H1 (cell line): ENCODE measurements around the gene ITM2B. TPM values are rescaled to one million over a fixed set of nuclear protein-coding genes. Genes with fewer than 3 reads are reported as not detected.

Source experiments
- CREB1 ChIP-seq: IDR thresholded peaks from 2 replicates; pipeline ENCODE4 v1.6.1; 2012; ENCODE audit warnings: inconsistent platforms
- KDM1A ChIP-seq: fragments of 200-600, 300-600 bp; sonication (generic); IDR thresholded peaks from 2 replicates; pipeline ENCODE4 v1.7.1; 2016; ENCODE audit warnings: mild to moderate bottlenecking, low read length, borderline replicate concordance
- POLR2A ChIP-seq, 2 experiments: IDR thresholded peaks; 1 replicate in 1 of 2; 2 replicates in 1 of 2; pipeline ENCODE4 v1.6.1; 2011; ENCODE audit warnings: low read depth in 2 of 2, low read length in 2 of 2, mild to moderate bottlenecking in 2 of 2; ENCODE audit errors: control extremely low read depth in 1 of 2
- RFX5 ChIP-seq: IDR thresholded peaks from 2 replicates; pipeline ENCODE4 v1.6.1; 2011; ENCODE audit warnings: low read depth, low read length, improper control_type of control experiment, borderline replicate concordance
- RXRA ChIP-seq: IDR thresholded peaks from 2 replicates; pipeline ENCODE4 v1.6.1; 2011; ENCODE audit warnings: low read depth, mild to moderate bottlenecking, low read length, moderate library complexity; ENCODE audit not compliant: insufficient read depth
- SP2 ChIP-seq: IDR thresholded peaks from 2 replicates; pipeline ENCODE4 v1.6.1; 2012; ENCODE audit warnings: mild to moderate bottlenecking, low read length, inconsistent platforms
- SP4 ChIP-seq: IDR thresholded peaks from 2 replicates; pipeline ENCODE4 v1.6.1; 2012; ENCODE audit warnings: low read length, inconsistent platforms
- polyA plus RNA-seq, 7 experiments: library from polyadenylated mRNA; depleted of rRNA in 3 of 7; stranded (reverse) in 5 of 7; unstranded in 2 of 7; fragments of >200 nt in 5 of 7; fragments of 200-250 nt in 2 of 7; gene quantifications; 1 replicate in 5 of 7; 2 replicates in 1 of 7; 4 replicates in 1 of 7; pipeline versions ENCODE4 v1.2.1 to v1.2.3, GENCODE V29; 2011 to 2013; ENCODE audit warnings: missing spikeins in 2 of 7, mixed read lengths in 2 of 7
- total RNA-seq: library from RNA; stranded (reverse); fragmentation: NEBNext Ultra II Directional; extraction: Animal tissue kit (Norgen Biotek cat#: 25700); gene quantifications from 2 replicates; pipeline ENCODE4 v1.2.1, GENCODE V29; 2021

Gene ITM2B
- total and polyA plus RNA-seq, 2 of the 8 experiments (the other 6 are each of a cell fraction or from before 2014, with no cell fraction given) = 132 to 184 TPM

DNA sequence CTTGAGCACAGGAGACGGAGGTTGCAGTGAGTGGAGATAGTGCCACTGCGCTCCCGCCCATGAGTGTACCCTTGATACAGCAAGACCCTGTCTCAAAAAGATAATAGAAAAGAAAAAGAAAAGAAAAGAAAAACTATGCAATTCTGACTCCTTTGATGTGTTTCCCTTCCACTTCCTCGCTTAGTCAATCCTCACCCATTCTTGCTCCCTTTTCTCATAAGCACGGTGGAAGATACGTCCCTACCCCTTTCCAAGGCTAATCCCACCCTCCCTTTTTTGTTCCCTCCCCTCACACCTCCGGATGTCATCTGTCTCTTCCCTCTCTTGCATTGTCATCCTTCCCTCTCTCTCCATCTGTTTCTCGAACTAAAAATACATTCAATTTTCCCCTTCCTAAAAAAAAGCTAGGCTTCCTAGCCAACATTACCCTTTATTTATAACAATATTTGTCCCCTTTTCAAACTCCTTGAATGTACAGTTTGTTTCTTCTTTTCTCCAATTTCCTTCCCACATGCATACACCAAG is 40.5 kb upstream of the ITM2B start (continued):
- no peak for TF ChIP-seq RFX5
- no peak for TF ChIP-seq SP2
- no peak for TF ChIP-seq SP4
- no peak for TF ChIP-seq RXRA
- TF ChIP-seq CREB1 = no peak
- TF ChIP-seq POLR2A (IDR thresholded peaks at IDR 0.05; ENCODE audit: control extremely low read depth in 1 of 2, low read depth in 2 of 2, low read length in 2 of 2) = no peak
- no peak for TF ChIP-seq KDM1A
